OCI-LY1 (cell line): ENCODE results near the gene CFAP69.

Source experiments
- CTCF ChIP-seq: fragments of 200-600 bp; sonication (generic), shearing (Covaris generic); IDR thresholded peaks from 2 replicates; pipeline ENCODE4 v1.5.1; 2017; ENCODE audit warnings: mild to moderate bottlenecking, antibody characterized with exemption, low read length, moderate library complexity, mixed read lengths
- EZH2 ChIP-seq: fragments of 200-600 bp; sonication (generic), shearing (Covaris generic); IDR thresholded peaks from 2 replicates; pipeline ENCODE4 v1.8.0; 2017; ENCODE audit warnings: borderline replicate concordance, mixed run types, mild to moderate bottlenecking, antibody characterized with exemption, low read length, moderate library complexity, mixed read lengths

- TF ChIP-seq CTCF (no peak), EZH2 (no peak)
These were observed 68.9 kb downstream of the CFAP69 start for GRCh38 chr7:90313907-90314306.
